Activated T-helper 1 cell treated with anti-CD3 and anti-CD28 coated beads, Interleukin-12 subunit alpha, Interleukin-12 subunit beta, Interleukin-2, Interleukin-4 antibody, amounts not matched to agents 30 ng/mL and 10 ng/mL and 1 ng/mL, durations not matched to agents 14 hours and 24 hours and 36 hours (primary cell): Measurements from ENCODE around the gene ISCA2. TPM values are rescaled to one million over a fixed set of nuclear protein-coding genes. Genes with fewer than 3 reads are reported as not detected.

Source experiments
- DNase-seq: peaks from one replicate; pipeline ENCODE4 v3.0.0; 2021; ENCODE audit warnings: low spot score
- H3K27ac Mint-ChIP-seq: one replicate; pipeline ENCODE4 v1.8.0; 2021; ENCODE audit warnings: mild to moderate bottlenecking, mixed read lengths
- H3K27me3 Mint-ChIP-seq: one replicate; pipeline ENCODE4 v1.8.0; 2022; ENCODE audit warnings: mild to moderate bottlenecking, moderate library complexity, mixed read lengths; ENCODE audit not compliant: insufficient read depth
- H3K36me3 Mint-ChIP-seq: one replicate; pipeline ENCODE4 v1.8.0; 2021; ENCODE audit warnings: low read depth, mixed read lengths
- H3K4me1 Mint-ChIP-seq: one replicate; pipeline ENCODE4 v1.8.0; 2021; ENCODE audit warnings: low read depth, mixed read lengths
- H3K4me3 Mint-ChIP-seq: one replicate; pipeline ENCODE4 v1.8.0; 2021; ENCODE audit warnings: mild to moderate bottlenecking, moderate library complexity, mixed read lengths
- H3K9me3 Mint-ChIP-seq: one replicate; pipeline ENCODE4 v1.8.0; 2021; ENCODE audit warnings: mixed read lengths
- intact Hi-C: fragments of 100-400 bp; cut with micrococcal nuclease; formaldehyde crosslinking; loops from one replicate; pipeline ENCODE4 v1.15.1; 2024
- total RNA-seq: library from RNA; stranded (reverse); gene quantifications from 2 replicates; pipeline ENCODE4 v1.2.3, GENCODE V29; 2022

ISCA2 gene
- total RNA-seq, 1 donor from 2014 or later, result 18.8 TPM

GRCh38 chr14:74545386-74545785, 51.8 kb downstream of the ISCA2 start:
- DNase-seq, result no peak
- Mint-ChIP-seq H3K36me3 (no peaks in the 10 kb centered on the region), H3K27ac (no peak overlapping the region), H3K4me1 (no peaks in the 10 kb centered on the region), H3K27me3 (peaks cover 11% of the 10 kb centered on the region), H3K9me3 (no peaks in the 10 kb centered on the region), H3K4me3 (no peak overlapping the region)
- intact Hi-C loops, result no loop called here

- Mint-ChIP-seq H3K9me3 (no peaks in the 10 kb centered on the region), H3K36me3 (no peaks in the 10 kb centered on the region), H3K4me3 (no peak overlapping the region), H3K27me3 (peaks cover 11% of the 10 kb centered on the region), H3K4me1 (no peaks in the 10 kb centered on the region), H3K27ac (no peak overlapping the region)
- no peak for DNase-seq
- intact Hi-C loops, result no loop called here
These were observed 52.9 kb downstream of the ISCA2 start for GRCh38 chr14:74546416-74546815.

Other genes starting within 250 kb of the ISCA2 start
- 38.8 and 44.4 TPM in 2 replicates for gene ABCD4, start 190.8 kb upstream of the ISCA2 start, total RNA-seq
- gene VRTN, start 145.3 kb upstream of the ISCA2 start, total RNA-seq, result not detected in 2 replicates
- gene SYNDIG1L, start 67.6 kb upstream of the ISCA2 start, total RNA-seq, result not detected in 2 replicates
- gene NPC2, start 460 bp upstream of the ISCA2 start, total RNA-seq, result 8.2 and 8.6 TPM in 2 replicates
- 0.05 and 0.24 TPM in 2 replicates for gene LTBP2, start 118.5 kb downstream of the ISCA2 start, total RNA-seq
- 45.8 and 50.2 TPM in 2 replicates for gene AREL1, start 219.3 kb downstream of the ISCA2 start, total RNA-seq
- gene FCF1, start 219.4 kb downstream of the ISCA2 start, total RNA-seq, result 64.5 and 68.2 TPM in 2 replicates